HCT116 (cell line): ENCODE measurements around the gene CCNYL1. TPM values are rescaled to one million over a fixed set of nuclear protein-coding genes. Genes with fewer than 3 reads are reported as not detected.

ENCODE experiments used
- ATAC-seq: fragments of 200-7000 bp; cut with Tn5 transposase; 2 replicates; pipeline ENCODE4 v1.9.1; 2020; ENCODE audit warnings: mild to moderate bottlenecking, moderate library complexity
- BruUV-seq: library from RNA; stranded (reverse); fragments of 400-500 nt; replicated peaks from 2 replicates; lab custom pipeline; 2021; lab: Mats Ljungman, UMichigan
- CTCF ChIA-PET: fragments of 300-600 bp; sonication (Branson Sonifier 250); formaldehyde crosslinking; loops from one replicate; lab custom pipeline; 2021; ENCODE audit warnings: antibody characterized with exemption; lab: Charles Lee
- POLR2A ChIA-PET: fragments of 300-600, 350-600 bp; sonication (Branson Sonifier 250); formaldehyde crosslinking; loops from one replicate; lab custom pipeline; 2021; ENCODE audit warnings: antibody characterized with exemption; lab: Charles Lee
- RAD21 ChIA-PET, 2 experiments: fragments of 300-600 bp; sonication (Branson Sonifier 250); formaldehyde crosslinking; loops; one replicate each; lab custom pipeline; 2023; ENCODE audit warnings: low total read pairs in 2 of 2; ENCODE audit not compliant: uncharacterized antibody in 2 of 2, unreplicated experiment in 2 of 2, low non-redundant PET in 1 of 2; lab: Charles Lee
- DNase-seq: peaks from one replicate; pipeline ENCODE4 v3.0.0-alpha.2; 2010; ENCODE audit warnings: low read depth, low spot score
- H2AFZ ChIP-seq: fragments of 200-600 bp; shearing (Covaris generic), sonication (generic); 2 replicates; pipeline ENCODE4 v1.6.1; 2017; ENCODE audit warnings: low read depth, mixed run types, mixed read lengths, antibody characterized with exemption, low read length; ENCODE audit not compliant: poor library complexity, severe bottlenecking
- H3K27ac ChIP-seq: 2 replicates; pipeline ENCODE4 v1.5.1; 2012; ENCODE audit warnings: low read depth, low read length
- H3K27me3 ChIP-seq: fragments of 200-600 bp; sonication (generic); 2 replicates; pipeline ENCODE4 v1.6.1; 2016; ENCODE audit warnings: mixed run types, low read length, mixed read lengths; ENCODE audit not compliant: insufficient read depth
- H3K36me3 ChIP-seq, 2 experiments: fragments of 200-500 bp in 1 of 2; fragments of 200-600 bp in 1 of 2; sonication (Bioruptor generic) in 1 of 2; sonication (generic) in 1 of 2; 2 replicates each; pipeline versions ENCODE4 v1.5.1 to v1.6.1; 2014 to 2016; ENCODE audit warnings: low read length in 2 of 2, inconsistent platforms in 1 of 2, mixed read lengths in 1 of 2, mixed run types in 1 of 2; ENCODE audit not compliant: insufficient read depth in 2 of 2, control insufficient read depth in 1 of 2
- H3K4me1 ChIP-seq, 2 experiments: fragments of 200-600 bp in 1 of 2; sonication (generic) in 1 of 2; 2 replicates each; pipeline versions ENCODE4 v1.5.1 to v1.6.1; 2012 to 2017; ENCODE audit warnings: low read length in 2 of 2, inconsistent platforms in 1 of 2, mild to moderate bottlenecking in 1 of 2, mixed read lengths in 1 of 2, mixed run types in 1 of 2, moderate library complexity in 1 of 2; ENCODE audit not compliant: insufficient read depth in 2 of 2, control insufficient read depth in 1 of 2
- H3K4me2 ChIP-seq: fragments of 200-600 bp; sonication (generic); 2 replicates; pipeline ENCODE4 v1.6.1; 2017; ENCODE audit warnings: mixed run types, low read length, mixed read lengths
- H3K4me3 ChIP-seq, 2 experiments: fragments of 200-600 bp in 1 of 2; sonication (generic) in 1 of 2; replicated peaks in 1 of 2; 2 replicates each; pipeline ENCODE4 v1.5.1; 2011 to 2016; ENCODE audit warnings: low read length in 2 of 2, control low read depth in 1 of 2, low read depth in 1 of 2, mild to moderate bottlenecking in 1 of 2, mixed read lengths in 1 of 2, mixed run types in 1 of 2
- H3K79me2 ChIP-seq: fragments of 200-600 bp; sonication (generic); 2 replicates; pipeline ENCODE4 v1.6.1; 2017; ENCODE audit warnings: mild to moderate bottlenecking, mixed run types, low read length, moderate library complexity, mixed read lengths; ENCODE audit not compliant: insufficient read depth
- H3K9ac ChIP-seq: fragments of 200-600 bp; sonication (generic); 2 replicates; pipeline ENCODE4 v1.6.1; 2016; ENCODE audit warnings: low read length, mixed read lengths
- H3K9me2 ChIP-seq: fragments of 200-600 bp; sonication (generic), shearing (Covaris generic); 2 replicates; pipeline ENCODE4 v1.6.1; 2017; ENCODE audit warnings: mixed run types, mild to moderate bottlenecking, moderate library complexity; ENCODE audit not compliant: insufficient read depth
- H3K9me3 ChIP-seq, 2 experiments: fragments of 200-500 bp in 1 of 2; fragments of 200-600 bp in 1 of 2; sonication (Bioruptor generic) in 1 of 2; sonication (generic) in 1 of 2; 2 replicates each; pipeline ENCODE4 v1.6.1; 2014 to 2017; ENCODE audit warnings: low read length in 2 of 2, mixed read lengths in 2 of 2, inconsistent platforms in 1 of 2, low read depth in 1 of 2, mild to moderate bottlenecking in 1 of 2, mixed run types in 1 of 2, moderate library complexity in 1 of 2; ENCODE audit not compliant: control insufficient read depth in 1 of 2, insufficient read depth in 1 of 2
- H4K20me1 ChIP-seq: fragments of 200-600 bp; sonication (generic), shearing (Covaris generic); 2 replicates; pipeline ENCODE4 v1.6.1; 2017; ENCODE audit warnings: mixed run types, mild to moderate bottlenecking, moderate library complexity; ENCODE audit not compliant: insufficient read depth
- CBX3 ChIP-seq: IDR thresholded peaks from 2 replicates; pipeline ENCODE4 v1.6.1; 2012; ENCODE audit warnings: low read depth
- ELF1 ChIP-seq: IDR thresholded peaks from 2 replicates; pipeline ENCODE4 v1.6.1; 2012; ENCODE audit warnings: low read depth, borderline replicate concordance
- EZH2phosphoT487 ChIP-seq: fragments of 200-600 bp; IDR thresholded peaks from 2 replicates; pipeline ENCODE4 v1.6.1; 2018; ENCODE audit warnings: antibody characterized with exemption, borderline replicate concordance
- FOSL1 ChIP-seq: IDR thresholded peaks from 2 replicates; pipeline ENCODE4 v1.6.1; 2012; ENCODE audit warnings: low read depth
- POLR2AphosphoS5 ChIP-seq: IDR thresholded peaks from 2 replicates; pipeline ENCODE4 v1.6.1; 2011; ENCODE audit warnings: mild to moderate bottlenecking, low read depth, low read length, moderate library complexity
- ZFX ChIP-seq: fragments of 450-650 bp; IDR thresholded peaks from 2 replicates; pipeline ENCODE4 v1.6.1; 2017
- ZNF274 ChIP-seq: fragments of 200-500 bp; sonication (Bioruptor generic); IDR thresholded peaks from 2 replicates; pipeline ENCODE4 v1.6.1; 2014; ENCODE audit warnings: mild to moderate bottlenecking, low read depth, low read length, inconsistent platforms
- intact Hi-C: fragments of 100-400 bp; cut with micrococcal nuclease; formaldehyde crosslinking; loops from 2 replicates; pipeline ENCODE4 v1.10.0; 2022
- total RNA-seq: library from RNA; stranded (reverse); gene quantifications from one replicate; pipeline ENCODE4 v1.2.1, GENCODE V29; 2021; ENCODE audit not compliant: unreplicated experiment

CCNYL1 gene
- total RNA-seq, 1 experiment from 2014 or later, result 14.9 TPM

- no peak overlapping the region for H3K4me2 ChIP-seq
- H3K4me3 ChIP-seq, result no peak overlapping the region
- intact Hi-C loops, result no loop called here
- DNase-seq (no peak), ATAC-seq (no peak)
- no peaks in the 10 kb centered on the region for H4K20me1 ChIP-seq
- ChIA-PET POLR2A (no interaction called here), RAD21 (no interaction called here), CTCF (interaction anchor here (1.2 kb wide), 1 partner anchor 12 kb away, joined by 9 read pairs; no protein-coding TSS in a partner anchor)
- no peak for TF ChIP-seq ZFX
- TF ChIP-seq ZNF274, result no peak
- TF ChIP-seq POLR2AphosphoS5, result no peak
- no peak for TF ChIP-seq ELF1
- no peak for TF ChIP-seq EZH2phosphoT487
- no peaks in the 10 kb centered on the region for H3K27me3 ChIP-seq
- H3K27ac ChIP-seq, result no peak overlapping the region
- H3K9me3 ChIP-seq, result no peaks in the 10 kb centered on the region
- H2AFZ ChIP-seq, result no peak overlapping the region
- no peaks in the 10 kb centered on the region for H3K79me2 ChIP-seq
- no peak overlapping the region for H3K9ac ChIP-seq
- no peaks in the 10 kb centered on the region for H3K4me1 ChIP-seq
- no peaks in the 10 kb centered on the region for H3K9me2 ChIP-seq
- BruUV-seq, result no TSS peak
- no peaks in the 10 kb centered on the region for H3K36me3 ChIP-seq
Measured at GRCh38 chr2:207704078-207704477, 7.4 kb upstream of the CCNYL1 start.

GRCh38 chr2:207704671-207705070, 6.8 kb upstream of the CCNYL1 start:
- H3K9me3 ChIP-seq, result no peaks in the 10 kb centered on the region
- no peak for ATAC-seq
- RAD21 ChIA-PET, result no interaction called here
- TF ChIP-seq ELF1 (no peak), CBX3 (no peak), FOSL1 (no peak)
- H2AFZ ChIP-seq, result no peak overlapping the region
- no peaks in the 10 kb centered on the region for H3K27me3 ChIP-seq
- no peaks in the 10 kb centered on the region for H3K9me2 ChIP-seq
- no peaks in the 10 kb centered on the region for H3K79me2 ChIP-seq
- no peak for DNase-seq
- H3K4me1 ChIP-seq, result no peaks in the 10 kb centered on the region
- H3K36me3 ChIP-seq, result no peaks in the 10 kb centered on the region
- CTCF ChIA-PET, result interaction anchor here (1.2 kb wide), 1 partner anchor 12 kb away, joined by 9 read pairs; no protein-coding TSS in a partner anchor
- H3K4me2 ChIP-seq, result no peak overlapping the region
- intact Hi-C loops, result no loop called here
- BruUV-seq, result no TSS peak
- POLR2A ChIA-PET, result no interaction called here
- no peak overlapping the region for H3K9ac ChIP-seq
- no peak overlapping the region for H3K27ac ChIP-seq
- H4K20me1 ChIP-seq, result no peaks in the 10 kb centered on the region
- no peak overlapping the region for H3K4me3 ChIP-seq
